ENCODE data around the gene STARD9.
A peak's percentile ranks its signal among the peaks of the same experiment; 100 is the strongest.
"Not testable (repeated sequence)": the region's sequence is repeated elsewhere in the genome, so short reads cannot be mapped to it uniquely, and the experiment has no call there.

The STARD9 gene

DNA sequence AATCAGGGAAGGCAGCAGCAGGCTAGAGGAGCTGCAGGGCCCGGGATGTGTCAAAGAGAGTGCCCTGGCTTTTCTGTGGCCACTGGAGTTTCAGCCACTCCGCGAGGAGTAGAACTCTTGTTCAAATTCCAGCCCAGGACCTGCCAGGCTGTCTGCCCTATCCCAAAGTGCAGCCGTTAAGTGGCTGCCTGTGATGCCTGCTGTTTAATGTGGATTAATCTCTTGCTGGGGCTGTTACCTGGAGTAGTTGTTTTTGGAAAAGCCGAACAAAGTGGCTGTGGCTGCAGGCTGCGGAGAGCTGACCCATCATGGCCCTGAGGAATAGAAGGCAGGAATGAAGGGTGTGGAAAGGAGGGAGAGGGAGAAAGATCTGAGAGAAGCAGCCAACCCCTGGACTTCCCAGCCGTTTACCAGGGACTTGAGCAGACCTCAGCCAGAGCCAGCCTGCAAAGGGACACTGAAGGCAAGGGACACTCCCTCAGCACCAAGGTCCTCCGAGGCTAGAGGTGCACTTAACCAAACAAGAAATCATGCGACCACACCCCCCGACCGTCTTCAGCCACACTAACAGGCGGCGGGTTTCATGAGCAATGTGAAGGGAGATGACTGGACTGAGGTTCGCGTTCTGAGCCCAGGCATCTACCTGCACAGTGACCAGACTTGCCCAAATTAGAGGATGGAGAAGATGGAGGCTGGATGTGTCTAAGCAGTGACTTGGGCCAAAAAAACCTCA, 156.9 kb downstream of the STARD9 start:
- no peak for DNase-seq

DNA sequence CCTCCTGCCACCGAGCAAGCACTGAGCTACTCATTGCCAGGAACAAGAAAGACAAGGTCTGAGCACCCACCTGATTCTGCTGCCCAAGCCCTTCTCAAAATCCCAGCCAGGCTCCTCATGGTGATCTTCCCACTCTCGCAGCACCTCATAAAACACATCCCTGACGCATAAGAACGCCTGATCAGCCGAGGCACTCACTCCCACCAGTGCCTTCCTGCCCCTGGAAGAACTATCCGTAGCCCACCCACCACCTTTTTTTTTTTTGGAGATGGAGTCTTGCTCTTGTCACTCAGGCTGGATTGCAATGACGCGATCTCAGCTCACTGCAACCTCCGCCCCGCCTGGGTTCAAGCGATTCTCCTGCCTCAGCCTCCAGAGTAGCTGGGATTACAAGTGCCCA, 157.6 kb downstream of the STARD9 start:
- DNase-seq, result no peak

DNA sequence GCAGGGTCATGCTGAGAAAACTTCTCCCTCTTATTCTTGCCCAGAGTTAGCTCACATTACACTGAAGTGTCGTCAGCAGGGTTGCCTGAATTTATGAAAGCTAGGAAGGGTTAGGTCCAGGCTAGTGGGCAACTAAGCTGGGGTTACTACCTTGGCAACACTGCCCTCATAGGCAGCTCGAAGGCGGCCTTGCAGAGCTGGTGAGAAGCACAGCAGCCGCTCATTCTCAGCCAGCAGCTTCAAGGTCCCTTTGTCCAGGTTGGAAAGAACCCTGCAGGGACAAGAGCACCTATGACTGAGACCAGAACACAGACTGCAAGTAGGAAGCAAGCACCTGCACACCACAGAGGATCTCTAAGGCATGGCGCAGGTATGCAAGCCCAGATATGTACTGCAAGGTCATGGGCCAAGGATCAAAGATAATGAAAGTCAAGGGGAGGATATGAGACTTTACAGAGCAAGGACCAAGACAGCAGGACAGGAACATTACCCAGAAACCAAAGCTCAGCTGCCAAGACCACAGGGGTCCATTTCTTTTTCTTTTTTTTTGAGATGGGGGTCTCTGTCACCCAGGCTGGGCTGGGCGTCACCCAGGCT, 158.8 kb downstream of the STARD9 start:
- DNase-seq, result no peak

DNA sequence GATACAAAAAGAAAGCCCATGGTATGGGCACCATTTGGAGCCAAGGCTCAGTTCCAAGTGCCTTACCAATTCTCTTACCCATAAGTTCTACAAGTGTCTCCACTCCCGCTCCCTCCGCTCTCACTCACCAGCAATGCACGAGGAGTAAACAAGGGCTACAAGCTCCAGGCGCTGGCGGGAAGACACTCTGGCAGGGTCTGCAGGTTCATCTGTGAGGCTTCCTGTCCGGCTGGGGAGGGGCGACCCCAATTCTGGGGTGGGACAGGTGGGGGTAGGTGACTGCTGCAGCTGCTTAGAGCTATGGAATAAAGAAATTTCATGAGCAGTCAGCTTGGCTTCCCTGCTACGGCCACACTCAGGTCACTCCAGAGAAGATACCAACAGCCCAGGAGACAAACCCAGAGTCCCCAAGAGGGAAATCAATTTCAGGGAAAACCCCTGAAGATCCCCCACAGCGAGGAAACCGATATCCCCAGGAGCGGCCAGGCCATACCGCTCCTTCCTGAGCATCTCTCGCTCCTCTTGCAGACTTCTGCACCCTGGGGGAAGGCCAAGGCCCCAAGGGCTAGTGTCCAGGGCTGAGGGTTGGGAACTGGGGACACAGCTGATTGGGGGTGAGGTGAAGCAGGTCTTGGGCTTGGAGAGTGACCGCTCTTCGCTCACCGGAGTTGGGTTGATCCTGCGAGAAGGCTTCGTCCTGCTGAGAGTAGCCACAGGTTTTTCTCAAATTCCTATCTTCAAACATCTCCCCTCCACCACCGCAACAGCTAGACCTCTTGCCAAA, 160.2 kb downstream of the STARD9 start:
- no peak for DNase-seq

DNA sequence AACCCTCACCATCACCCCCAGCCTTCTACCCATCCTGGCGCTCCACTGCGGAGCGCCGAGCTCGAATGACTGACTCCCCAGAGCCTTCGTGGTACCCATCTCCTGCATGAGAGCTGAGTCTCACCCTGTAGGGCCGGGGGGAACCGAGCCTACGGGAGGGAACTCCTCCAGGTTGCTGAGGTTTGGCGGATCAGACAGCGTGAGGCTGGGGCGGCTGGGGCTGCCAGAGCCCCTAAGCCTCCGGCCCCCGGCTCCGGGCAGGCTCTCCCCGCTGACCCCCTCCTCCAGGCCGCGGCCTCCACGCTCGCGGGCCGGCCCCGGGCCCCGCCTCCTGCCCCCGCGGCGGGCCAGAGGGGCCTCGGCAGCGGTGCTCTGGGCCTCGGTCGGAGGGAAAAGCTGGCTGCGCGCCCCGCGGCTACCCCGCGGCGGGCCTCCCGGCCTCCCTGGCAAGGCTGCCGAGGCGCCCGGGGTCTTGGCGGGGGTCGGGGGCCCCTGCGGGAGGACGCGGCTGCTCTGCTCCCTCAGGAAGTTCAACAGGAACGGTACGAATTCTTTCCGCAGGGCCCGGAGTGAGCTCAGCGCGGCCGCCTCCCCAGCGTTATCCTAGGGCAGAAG, 160.9 kb downstream of the STARD9 start:
- no peak for DNase-seq

GRCh38 chr15:42736793-42737528, 161.6 kb downstream of the STARD9 start, which contains the start of gene CDAN1:
TSS of gene CDAN1 (minus strand) at chr15:42737128. CDS start at chr15:42737102, 26 bp downstream.
- peak; percentile 83 for DNase-seq

- DNase-seq, result no peak
These were observed 162.3 kb downstream of the STARD9 start for GRCh38 chr15:42737529-42738328.

GRCh38 chr15:42741710-42742109, 166.3 kb downstream of the STARD9 start:
- no peak for DNase-seq

DNA sequence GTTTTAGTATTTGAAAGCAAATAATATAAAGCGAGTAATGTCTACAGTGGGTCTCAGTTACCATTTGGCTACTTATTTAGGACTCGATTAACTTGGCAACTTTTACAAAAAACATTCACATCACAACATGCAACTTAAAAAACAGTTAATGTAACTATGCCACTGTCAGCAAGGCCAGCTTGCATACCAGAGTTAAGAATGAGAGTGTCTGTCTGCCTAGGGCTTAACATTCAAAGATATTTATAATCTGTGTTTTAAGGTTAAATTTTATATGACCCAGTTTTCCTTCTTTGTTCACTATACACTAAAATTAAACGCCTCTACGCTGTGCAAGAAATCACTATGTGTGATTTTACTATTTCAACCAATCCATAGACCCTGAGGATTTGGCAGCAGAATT, 166.7 kb downstream of the STARD9 start:
- no peak for DNase-seq

DNA sequence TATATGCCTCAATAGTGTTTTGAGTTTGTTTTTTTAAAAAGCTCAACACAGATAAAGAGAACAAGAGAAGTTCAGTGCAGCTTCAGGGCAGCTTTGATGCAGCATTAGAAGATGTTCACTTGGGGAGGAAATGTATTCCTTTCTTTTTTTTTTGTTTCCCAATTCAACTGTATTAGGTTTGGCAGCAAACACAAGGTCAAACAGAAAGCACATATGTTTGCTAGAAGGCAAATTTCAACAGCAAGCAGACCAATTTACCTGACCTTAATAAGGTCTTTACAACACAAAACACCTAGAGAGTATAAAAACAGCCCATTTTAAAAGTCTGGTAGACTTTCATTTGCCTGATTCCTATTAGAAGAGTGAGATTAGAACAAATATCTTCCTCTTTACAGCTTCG, 168.8 kb downstream of the STARD9 start:
- DNase-seq, result no peak

DNA sequence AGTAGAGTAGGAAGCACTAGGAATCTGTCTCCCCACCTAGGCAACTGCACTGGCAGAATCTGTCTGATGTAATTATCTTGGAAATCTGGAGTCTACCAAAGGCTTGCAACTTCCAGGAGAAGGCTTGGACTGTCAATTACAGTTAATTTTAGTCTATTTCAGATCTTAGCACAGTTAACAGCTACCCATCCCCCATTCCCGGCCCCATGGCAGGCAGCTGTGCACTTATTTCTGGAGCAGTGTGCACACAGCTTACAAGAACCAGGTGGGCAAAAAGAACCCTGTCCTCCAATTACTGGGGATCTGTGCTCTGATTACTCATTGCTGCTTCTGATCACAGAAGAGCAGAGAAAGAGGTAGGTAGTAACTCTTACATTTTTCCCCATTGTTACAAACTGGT, 173.9 kb downstream of the STARD9 start:
- no peak for DNase-seq

DNA sequence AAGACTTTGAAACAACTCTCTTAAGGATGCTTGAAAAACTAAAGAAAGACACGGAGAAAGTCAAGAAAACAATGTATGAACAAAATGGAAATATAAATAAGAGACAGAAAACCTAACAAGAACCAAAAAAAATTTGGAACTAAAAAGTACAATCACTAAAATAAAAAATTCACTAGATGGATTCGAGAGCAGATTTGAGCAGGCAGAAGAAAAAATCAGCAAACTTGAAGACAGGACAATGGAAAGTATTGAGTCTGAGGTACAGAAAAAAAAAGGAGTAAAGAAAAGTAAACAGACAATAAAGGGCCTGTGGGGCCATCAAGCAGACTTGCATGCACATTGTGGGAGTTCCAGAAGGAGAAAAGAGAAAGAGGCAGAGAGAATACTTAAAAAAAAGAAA, 174.9 kb downstream of the STARD9 start:
- DNase-seq, result no peak

- no peak for DNase-seq
These were observed 183.7 kb downstream of the STARD9 start for GRCh38 chr15:42759093-42759492.

- DNase-seq, result no peak
These were observed 185.4 kb downstream of the STARD9 start for GRCh38 chr15:42760759-42761158.

DNA sequence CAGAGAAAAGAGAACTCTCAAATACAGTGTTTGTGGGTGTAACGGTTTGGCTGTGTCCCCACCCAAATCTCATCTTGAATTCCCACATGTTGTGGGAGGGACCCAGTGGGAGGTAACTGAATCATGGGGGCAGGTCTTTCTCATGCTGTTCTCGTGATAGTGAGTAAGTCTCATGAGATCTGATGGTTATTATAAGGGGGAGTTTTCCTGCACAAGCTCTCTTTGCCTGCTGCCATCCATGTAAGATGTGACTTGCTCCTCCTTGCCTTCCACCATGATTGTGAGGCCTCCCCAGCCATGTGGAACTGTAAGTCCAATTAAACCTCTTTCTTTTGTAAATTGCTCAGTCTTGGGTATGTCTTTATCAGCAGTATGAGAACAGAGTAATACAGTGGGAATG, 186.4 kb downstream of the STARD9 start:
- DNase-seq, result not testable (repeated sequence)

GRCh38 chr15:42764154-42764731, 188.8 kb downstream of the STARD9 start:
- DNase-seq, result not testable (repeated sequence)

- DNase-seq, result not testable (repeated sequence)
These were observed 190.7 kb downstream of the STARD9 start for GRCh38 chr15:42766109-42766508.
